HepG2 (cell line): ENCODE measurements around the gene NEAT1. TPM values are rescaled to one million over a fixed set of nuclear protein-coding genes. Genes with fewer than 3 reads are reported as not detected.

Source experiments
- ATF3 ChIP-seq: sonication (generic); formaldehyde crosslinking; IDR thresholded peaks from 2 replicates; pipeline ENCODE4 v1.4.0; 2020; ENCODE audit warnings: missing genetic modification reagents
- CEBPB ChIP-seq: IDR thresholded peaks from 2 replicates; pipeline ENCODE4 v1.6.1; 2011; ENCODE audit warnings: low read depth, low read length, improper control_type of control experiment, borderline replicate concordance
- CEBPG ChIP-seq: IDR thresholded peaks from 2 replicates; pipeline ENCODE4 v1.6.1; 2016
- DPF2 ChIP-seq: sonication (generic); formaldehyde crosslinking; IDR thresholded peaks from 2 replicates; pipeline ENCODE4 v1.4.0; 2020; ENCODE audit warnings: mild to moderate bottlenecking, low read depth, missing genetic modification reagents, borderline replicate concordance
- ELF1 ChIP-seq: sonication (generic); formaldehyde crosslinking; IDR thresholded peaks from 2 replicates; pipeline ENCODE4 v1.4.0; 2020; ENCODE audit warnings: missing genetic modification reagents
- FIP1L1 ChIP-seq: fragments of 200-400 bp; formaldehyde crosslinking; IDR thresholded peaks from 2 replicates; pipeline ENCODE4 v1.6.1; 2018; ENCODE audit warnings: low read depth, mild to moderate bottlenecking, low read length, moderate library complexity, borderline replicate concordance; ENCODE audit not compliant: insufficient read depth
- GABPA ChIP-seq, 2 experiments: IDR thresholded peaks; 2 replicates each; pipeline ENCODE4 v1.6.1; 2011 to 2016; ENCODE audit warnings: low read depth in 2 of 2, low read length in 1 of 2, missing biosample characterization in 1 of 2, missing genetic modification characterization in 1 of 2
- HCFC1 ChIP-seq: fragments of 150-350 bp; IDR thresholded peaks from 2 replicates; pipeline ENCODE4 v1.6.1; 2014; ENCODE audit warnings: low read depth, low read length
- HNF4A ChIP-seq: sonication (generic); formaldehyde crosslinking; IDR thresholded peaks from 2 replicates; pipeline ENCODE4 v1.4.0; 2020; ENCODE audit warnings: missing genetic modification reagents
- HNF4G ChIP-seq, 2 experiments: sonication (generic) in 1 of 2; formaldehyde crosslinking in 1 of 2; IDR thresholded peaks; 2 replicates each; pipeline versions ENCODE4 v1.4.0 to v1.6.1; 2011 to 2020; ENCODE audit warnings: borderline replicate concordance in 2 of 2, low read depth in 2 of 2, mild to moderate bottlenecking in 2 of 2, low read length in 1 of 2, missing genetic modification reagents in 1 of 2, moderate library complexity in 1 of 2
- IKZF4 ChIP-seq: sonication (generic); formaldehyde crosslinking; IDR thresholded peaks from 2 replicates; pipeline ENCODE4 v1.5.1; 2020; ENCODE audit warnings: borderline replicate concordance, mild to moderate bottlenecking, low read depth, missing genetic modification reagents; ENCODE audit errors: not compliant biosample characterization
- KAT2B ChIP-seq: fragments of 150-350 bp; IDR thresholded peaks from 2 replicates; pipeline ENCODE4 v1.6.1; 2014; ENCODE audit warnings: low read depth, low read length, borderline replicate concordance
- KLF16 ChIP-seq, 2 experiments: sonication (generic) in 1 of 2; formaldehyde crosslinking in 1 of 2; IDR thresholded peaks; 2 replicates each; pipeline versions ENCODE4 v1.6.1 to v1.8.0; 2016 to 2023; ENCODE audit warnings: missing genetic modification reagents in 2 of 2, missing compliant biosample characterization in 1 of 2
- LBX2 ChIP-seq: sonication (generic); formaldehyde crosslinking; IDR thresholded peaks from 2 replicates; pipeline ENCODE4 v1.5.0; 2020; ENCODE audit warnings: missing genetic modification reagents, mild to moderate bottlenecking, borderline replicate concordance
- MIER2 ChIP-seq: IDR thresholded peaks from 2 replicates; pipeline ENCODE4 v1.6.1; 2016; ENCODE audit warnings: missing biosample characterization, missing genetic modification reagents
- NBN ChIP-seq: fragments of 450-650 bp; conservative IDR thresholded peaks from 2 replicates; pipeline ENCODE4 v1.6.1; 2017
- NFE2 ChIP-seq: sonication (generic); formaldehyde crosslinking; IDR thresholded peaks from 2 replicates; pipeline ENCODE4 v1.4.0; 2020; ENCODE audit warnings: missing genetic modification reagents
- PCBP1 ChIP-seq: fragments of 200-400 bp; formaldehyde crosslinking; IDR thresholded peaks from 2 replicates; pipeline ENCODE4 v1.6.1; 2017; ENCODE audit warnings: mild to moderate bottlenecking, low read depth, low read length, borderline replicate concordance
- REXO4 ChIP-seq: sonication (generic); formaldehyde crosslinking; IDR thresholded peaks from 2 replicates; pipeline ENCODE4 v1.8.0; 2022; ENCODE audit warnings: missing genetic modification reagents, mild to moderate bottlenecking, borderline replicate concordance
- THYN1 ChIP-seq: sonication (generic); formaldehyde crosslinking; IDR thresholded peaks from 2 replicates; pipeline ENCODE4 v1.8.1; 2023; ENCODE audit warnings: low read depth, mild to moderate bottlenecking, moderate library complexity, missing genetic modification reagents, borderline replicate concordance
- TSC22D2 ChIP-seq: sonication (generic); formaldehyde crosslinking; IDR thresholded peaks from 2 replicates; pipeline ENCODE4 v1.5.1; 2020; ENCODE audit warnings: missing genetic modification reagents, mild to moderate bottlenecking, borderline replicate concordance
- ZBTB2 ChIP-seq: sonication (generic); formaldehyde crosslinking; IDR thresholded peaks from 2 replicates; pipeline ENCODE4 v1.8.0; 2022; ENCODE audit warnings: low read depth, missing genetic modification reagents
- ZBTB8A ChIP-seq: sonication (generic); formaldehyde crosslinking; IDR thresholded peaks from 2 replicates; pipeline ENCODE4 v1.4.0; 2020; ENCODE audit warnings: mild to moderate bottlenecking, low read depth, missing genetic modification reagents, borderline replicate concordance
- ZNF468 ChIP-seq: sonication (generic); formaldehyde crosslinking; IDR thresholded peaks from 2 replicates; pipeline ENCODE4 v1.8.0; 2022; ENCODE audit warnings: mild to moderate bottlenecking, moderate library complexity, missing genetic modification reagents
- ZNF775 ChIP-seq: sonication (generic); formaldehyde crosslinking; IDR thresholded peaks from 2 replicates; pipeline ENCODE4 v1.4.0; 2020; ENCODE audit warnings: missing genetic modification reagents, mild to moderate bottlenecking, moderate library complexity, borderline replicate concordance
- ZSCAN25 ChIP-seq: sonication (generic); formaldehyde crosslinking; IDR thresholded peaks from 2 replicates; pipeline ENCODE4 v1.8.0; 2022; ENCODE audit warnings: mild to moderate bottlenecking, missing genetic modification reagents
- polyA plus RNA-seq, 8 experiments: library from polyadenylated mRNA; depleted of rRNA in 3 of 8; stranded (reverse) in 7 of 8; unstranded in 1 of 8; fragments of >200 nt; fragmentation: Illumina TruSeq in 4 of 8; extraction: Trizol in 4 of 8; gene quantifications; 2 replicates each; pipeline versions ENCODE4 v1.2.1 to v1.2.3, GENCODE V29; 2011 to 2016; ENCODE audit warnings: low read depth in 4 of 8, missing spikeins in 1 of 8, mixed read lengths in 1 of 8; ENCODE audit not compliant: insufficient read depth in 1 of 8
- total RNA-seq, 5 experiments: library from RNA; depleted of rRNA; stranded (reverse); fragments of >200 nt; fragmentation: Illumina TruSeq; extraction: Trizol; gene quantifications; 2 replicates each; pipeline ENCODE4 v1.2.3, GENCODE V29; 2016; ENCODE audit warnings: low read depth in 1 of 5
- TF ChIP-seq, protein P1 (sequence below): sonication (generic); formaldehyde crosslinking; IDR thresholded peaks from 2 replicates; pipeline ENCODE4 v1.8.0; 2022; ENCODE audit warnings: mild to moderate bottlenecking, missing genetic modification reagents, borderline replicate concordance

NEAT1 gene
- total and polyA plus RNA-seq, 2 of the 13 experiments (the other 11 are each of a cell fraction or from before 2014, with no cell fraction given), result 20.5 to 41.2 TPM

- TF ChIP-seq ELF1 (CRISPR knock-in tag) (no peak), REXO4 (no peak), NFE2 (CRISPR knock-in tag) (no peak), KAT2B (no peak), CEBPG (no peak), TSC22D2 (no peak), HNF4G (IDR thresholded peaks at IDR 0.05; ENCODE audit: borderline replicate concordance, low read depth, low read length) (no peak), HNF4G (CRISPR knock-in tag; IDR thresholded peaks at IDR 0.05; ENCODE audit: borderline replicate concordance, low read depth) (no peak), ZBTB8A (CRISPR knock-in tag) (no peak), THYN1 (CRISPR knock-in tag) (no peak), MIER2 (CRISPR knock-in tag) (no peak), CEBPB (no peak), HCFC1 (no peak), PCBP1 (no peak), ZSCAN25 (CRISPR knock-in tag) (no peak), FIP1L1 (no peak), NBN (no peak), ZNF468 (CRISPR knock-in tag) (no peak), LBX2 (CRISPR knock-in tag) (no peak), GABPA (IDR thresholded peaks at IDR 0.05; ENCODE audit: low read depth, low read length) (no peak), GABPA (CRISPR knock-in tag; IDR thresholded peaks at IDR 0.05; ENCODE audit: low read depth) (no peak), ZBTB2 (CRISPR knock-in tag) (0 out of 2 replicates have a peak, but pooled peaks have one; percentile 41), IKZF4 (CRISPR knock-in tag) (no peak), HNF4A (CRISPR knock-in tag) (no peak), ZNF775 (CRISPR knock-in tag) (no peak), DPF2 (CRISPR knock-in tag) (no peak), ATF3 (CRISPR knock-in tag) (no peak), KLF16 (CRISPR knock-in tag; IDR thresholded peaks at IDR 0.05) (no peak)
- TF ChIP-seq, protein P1, sequence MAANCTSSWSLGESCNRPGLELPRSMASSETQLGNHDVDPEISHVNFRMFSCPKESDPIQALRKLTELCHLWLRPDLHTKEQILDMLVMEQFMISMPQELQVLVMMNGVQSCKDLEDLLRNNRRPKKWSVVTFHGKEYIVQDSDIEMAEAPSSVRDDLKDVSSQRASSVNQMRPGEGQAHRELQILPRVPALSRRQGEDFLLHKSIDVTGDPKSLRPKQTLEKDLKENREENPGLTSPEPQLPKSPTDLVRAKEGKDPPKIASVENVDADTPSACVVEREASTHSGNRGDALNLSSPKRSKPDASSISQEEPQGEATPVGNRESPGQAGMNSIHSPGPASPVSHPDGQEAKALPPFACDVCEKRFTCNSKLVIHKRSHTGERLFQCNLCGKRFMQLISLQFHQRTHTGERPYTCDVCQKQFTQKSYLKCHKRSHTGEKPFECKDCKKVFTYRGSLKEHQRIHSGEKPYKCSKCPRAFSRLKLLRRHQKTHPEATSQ (CRISPR knock-in tag), result no peak
Observed at GRCh38 chr11:65454696-65455456, 32.3 kb downstream of the NEAT1 start (continued).
